ENCODE data around the gene STAT3.

Gene STAT3

DNA sequence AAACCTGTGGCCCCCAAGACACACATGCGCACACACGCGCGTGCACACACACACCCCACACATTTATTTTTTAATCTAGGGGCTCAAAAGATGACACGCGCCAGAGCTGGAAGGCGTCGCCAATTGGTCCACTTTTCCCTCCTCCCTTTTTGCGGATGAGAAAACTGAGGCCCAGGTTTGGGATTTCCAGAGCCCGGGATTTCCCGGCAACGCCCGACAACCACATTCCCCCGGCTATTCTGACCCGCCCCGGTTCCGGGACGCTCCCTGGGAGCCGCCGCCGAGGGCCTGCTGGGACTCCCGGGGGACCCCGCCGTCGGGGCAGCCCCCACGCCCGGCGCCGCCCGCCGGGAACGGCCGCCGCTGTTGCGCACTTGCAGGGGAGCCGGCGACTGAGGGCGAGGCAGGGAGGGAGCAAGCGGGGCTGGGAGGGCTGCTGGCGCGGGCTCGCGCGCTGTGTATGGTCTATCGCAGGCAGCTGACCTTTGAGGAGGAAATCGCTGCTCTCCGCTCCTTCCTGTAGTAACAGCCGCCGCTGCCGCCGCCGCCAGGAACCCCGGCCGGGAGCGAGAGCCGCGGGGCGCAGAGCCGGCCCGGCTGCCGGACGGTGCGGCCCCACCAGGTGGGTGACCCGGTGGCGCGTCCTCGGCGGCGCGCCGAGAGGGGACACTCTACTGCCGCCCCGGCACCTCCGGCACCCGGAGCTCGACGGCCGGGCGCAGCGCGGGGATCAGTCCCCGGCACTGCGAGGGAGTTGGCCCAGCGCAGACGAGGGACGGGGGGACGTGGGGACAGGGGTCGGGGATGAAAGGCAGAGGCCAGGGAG lies 100.1 kb downstream of the STAT3 start, which contains the start of gene STAT5A:
STAT5A (plus strand) TSS at position 522 of the 826 bp plus-strand sequence. CDS start 914 bp downstream, outside the sequence.
- Histone ChIP-seq H4K8ac (ENCODE audit: low read length) (peak within 1 kb of the TSS; percentile 87), H3K79me1 (replicated peaks; ENCODE audit: low read length, poor library complexity, severe bottlenecking) (no peaks in the 10 kb centered on the region), H2BK120ac (ENCODE audit: low read depth, low read length) (peak within 1 kb of the TSS; percentile 66), H3K4ac (ENCODE audit: low read depth in 1 of 2, low read length in 2 of 2) (peak within 1 kb of the TSS; percentile 28 to 73), H3K14ac (ENCODE audit: low read length in 2 of 2) (no peak within 1 kb of the TSS), H3K27me3 (ENCODE audit: control insufficient read depth in 1 of 2, insufficient read depth in 1 of 2, low read length in 2 of 2) (no peaks in the 10 kb centered on the region), H3K27ac (ENCODE audit: low read length, poor library complexity, severe bottlenecking) (no peak within 1 kb of the TSS), H3K36me3 (ENCODE audit: control insufficient read depth in 1 of 2, insufficient read depth in 2 of 2, low read depth in 1 of 2, low read length in 2 of 2) (peaks cover 0 to 8% of the 10 kb centered on the region in 2 experiments), H3K9me3 (ENCODE audit: control insufficient read depth, low read length) (no peaks in the 10 kb centered on the region), H3K23ac (ENCODE audit: low read length in 2 of 2) (peak within 1 kb of the TSS; percentile 45 to 77), H2AFZ (ENCODE audit: low read depth, low read length) (peak within 1 kb of the TSS; percentile 59), H3K9ac (ENCODE audit: low read length) (peak within 1 kb of the TSS; percentile 86), H3K4me1 (ENCODE audit: control insufficient read depth, insufficient read depth, low read depth, low read length) (peaks cover 17% of the 10 kb centered on the region), H2BK15ac (ENCODE audit: low read depth, poor library complexity, severe bottlenecking) (peak within 1 kb of the TSS; percentile 80), H2BK12ac (ENCODE audit: low read length in 2 of 2) (peak within 1 kb of the TSS; percentile 28 to 57), H3K4me3 (ENCODE audit: insufficient read depth in 1 of 2, low read depth in 1 of 2, low read length in 2 of 2) (peak within 1 kb of the TSS; percentile 66 to 78), H2AK5ac (ENCODE audit: low read length, severe bottlenecking) (peak within 1 kb of the TSS; percentile 33), H4K91ac (ENCODE audit: low read length) (peak within 1 kb of the TSS; percentile 29), H3K4me2 (ENCODE audit: low read length, poor library complexity, severe bottlenecking) (peak within 1 kb of the TSS; percentile 84), H3K18ac (ENCODE audit: low read depth in 1 of 2, low read length in 2 of 2) (peak within 1 kb of the TSS; percentile 82 to 85), H2BK5ac (ENCODE audit: low read depth, low read length, poor library complexity, severe bottlenecking) (no peak within 1 kb of the TSS)
- WGBS: 12% methylated on average over 74 of the region's 88 CpGs
- DNase-seq: peak; percentile 85

DNA sequence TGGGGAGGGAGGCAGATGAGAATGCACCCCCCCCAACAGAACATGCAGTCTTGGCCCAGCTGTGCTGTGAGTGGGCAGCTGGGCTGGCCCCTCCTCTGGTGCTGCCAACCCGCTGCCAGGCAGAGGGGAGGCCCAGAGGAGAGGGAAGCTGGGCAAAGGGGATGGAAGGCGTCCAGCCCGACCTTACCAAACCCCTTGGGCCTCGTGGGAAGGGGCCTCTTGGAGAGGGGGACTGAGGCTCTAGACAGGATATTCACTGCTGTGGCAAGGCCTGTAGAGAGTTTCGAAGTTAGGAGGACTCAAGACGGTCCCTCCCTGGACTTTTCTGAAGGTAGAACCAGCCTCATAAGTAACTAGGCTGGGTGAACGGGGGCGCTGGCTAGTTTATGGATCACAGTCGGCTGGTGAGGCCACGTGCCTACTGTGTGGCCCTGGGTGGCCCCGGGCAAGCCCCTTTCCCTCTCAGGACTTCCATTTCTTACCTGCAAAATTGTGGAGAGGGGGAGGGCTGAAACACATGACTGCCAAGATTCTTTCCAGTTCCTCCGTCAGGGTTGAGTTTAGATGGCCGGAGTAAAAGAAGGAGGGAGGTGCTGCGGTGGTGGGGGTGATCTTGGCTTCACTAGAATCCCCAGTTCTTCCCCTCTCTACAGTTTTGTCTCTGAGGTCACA lies 100.8 kb downstream of the STAT3 start:
- Histone ChIP-seq H3K4me1 (ENCODE audit: control insufficient read depth, insufficient read depth, low read depth, low read length) (peaks cover 17% of the 10 kb centered on the region), H3K14ac (ENCODE audit: low read length in 2 of 2) (no peak overlapping the region), H2BK120ac (ENCODE audit: low read depth, low read length) (no peak overlapping the region), H3K27me3 (ENCODE audit: control insufficient read depth in 1 of 2, insufficient read depth in 1 of 2, low read length in 2 of 2) (no peaks in the 10 kb centered on the region), H2AK5ac (ENCODE audit: low read length, severe bottlenecking) (peak overlapping the region; percentile 33), H2BK5ac (ENCODE audit: low read depth, low read length, poor library complexity, severe bottlenecking) (no peak overlapping the region), H3K4me2 (ENCODE audit: low read length, poor library complexity, severe bottlenecking) (peak overlapping the region; percentile 84), H3K4me3 (ENCODE audit: insufficient read depth in 1 of 2, low read depth in 1 of 2, low read length in 2 of 2) (peak overlapping the region in 1 of 2 experiments; percentile 78), H3K9me3 (ENCODE audit: control insufficient read depth, low read length) (no peaks in the 10 kb centered on the region), H4K8ac (ENCODE audit: low read length) (peak overlapping the region; percentile 81), H3K9ac (ENCODE audit: low read length) (peak overlapping the region; percentile 86), H3K23ac (ENCODE audit: low read length in 2 of 2) (no peak overlapping the region), H2BK12ac (ENCODE audit: low read length in 2 of 2) (peak overlapping the region; percentile 28 to 57), H3K27ac (ENCODE audit: low read length, poor library complexity, severe bottlenecking) (no peak overlapping the region), H3K18ac (ENCODE audit: low read depth in 1 of 2, low read length in 2 of 2) (peak overlapping the region; percentile 51 to 82), H3K79me1 (replicated peaks; ENCODE audit: low read length, poor library complexity, severe bottlenecking) (no peaks in the 10 kb centered on the region), H4K91ac (ENCODE audit: low read length) (peak overlapping the region; percentile 15), H2AFZ (ENCODE audit: low read depth, low read length) (no peak overlapping the region), H3K4ac (ENCODE audit: low read depth in 1 of 2, low read length in 2 of 2) (peak overlapping the region in 1 of 2 experiments; percentile 73), H2BK15ac (ENCODE audit: low read depth, poor library complexity, severe bottlenecking) (no peak overlapping the region), H3K36me3 (ENCODE audit: control insufficient read depth in 1 of 2, insufficient read depth in 2 of 2, low read depth in 1 of 2, low read length in 2 of 2) (peaks cover 0 to 8% of the 10 kb centered on the region in 2 experiments)
- no peak for DNase-seq
- WGBS: 73% methylated on average over 11 of the region's 14 CpGs

DNA sequence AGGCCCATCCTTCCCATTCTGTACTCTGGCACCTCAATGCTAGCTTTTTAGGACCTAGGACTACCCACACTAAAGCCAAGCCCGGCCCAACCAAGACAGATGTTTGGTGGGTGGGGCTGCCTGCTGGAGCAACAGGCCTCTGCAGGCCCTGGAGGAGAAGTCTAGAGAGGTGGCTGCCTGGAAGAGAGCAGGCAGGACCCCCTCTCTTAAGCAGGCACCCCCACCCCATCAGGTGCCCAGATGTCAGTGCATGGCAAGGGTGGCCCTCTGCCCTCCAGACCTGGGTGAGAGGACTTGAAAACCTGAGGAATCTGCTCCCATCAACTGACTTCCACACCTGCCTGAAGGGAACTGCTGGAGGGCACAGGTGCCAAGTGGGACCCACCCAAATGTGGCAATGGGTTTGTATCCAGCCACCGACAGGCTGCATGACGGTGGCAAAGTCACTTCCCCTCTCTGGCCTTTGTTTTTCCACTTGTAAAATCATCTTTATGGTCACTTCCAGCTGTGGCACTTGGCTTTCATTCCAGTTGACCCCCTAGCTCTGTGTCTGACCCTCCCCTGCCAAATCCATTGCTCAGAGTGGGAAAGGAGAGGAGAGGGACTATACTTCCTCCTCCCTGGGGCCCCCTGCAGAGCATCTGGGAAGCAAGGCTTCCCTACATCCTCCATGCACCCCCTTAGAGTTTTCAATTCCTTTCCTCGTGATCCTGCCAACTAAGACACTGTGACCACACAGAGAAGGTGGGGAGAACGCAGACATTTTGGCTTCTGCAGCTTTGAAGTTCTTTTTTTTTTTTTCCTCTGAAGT lies 101.6 kb downstream of the STAT3 start:
- Histone ChIP-seq H3K36me3 (ENCODE audit: control insufficient read depth in 1 of 2, insufficient read depth in 2 of 2, low read depth in 1 of 2, low read length in 2 of 2) (peaks cover 0 to 4% of the 10 kb centered on the region in 2 experiments), H3K9ac (ENCODE audit: low read length) (peak overlapping the region; percentile 86), H3K23ac (ENCODE audit: low read length in 2 of 2) (no peak overlapping the region), H3K27ac (ENCODE audit: low read length, poor library complexity, severe bottlenecking) (no peak overlapping the region), H2BK15ac (ENCODE audit: low read depth, poor library complexity, severe bottlenecking) (no peak overlapping the region), H4K8ac (ENCODE audit: low read length) (no peak overlapping the region), H2BK12ac (ENCODE audit: low read length in 2 of 2) (peak overlapping the region in 1 of 2 experiments; percentile 60), H3K4me2 (ENCODE audit: low read length, poor library complexity, severe bottlenecking) (no peak overlapping the region), H3K4ac (ENCODE audit: low read depth in 1 of 2, low read length in 2 of 2) (no peak overlapping the region), H3K9me3 (ENCODE audit: control insufficient read depth, low read length) (no peaks in the 10 kb centered on the region), H3K4me3 (ENCODE audit: insufficient read depth in 1 of 2, low read depth in 1 of 2, low read length in 2 of 2) (peak overlapping the region in 1 of 2 experiments; percentile 78), H3K27me3 (ENCODE audit: control insufficient read depth in 1 of 2, insufficient read depth in 1 of 2, low read length in 2 of 2) (no peaks in the 10 kb centered on the region), H2BK120ac (ENCODE audit: low read depth, low read length) (no peak overlapping the region), H2BK5ac (ENCODE audit: low read depth, low read length, poor library complexity, severe bottlenecking) (no peak overlapping the region), H3K4me1 (ENCODE audit: control insufficient read depth, insufficient read depth, low read depth, low read length) (peaks cover 16% of the 10 kb centered on the region), H3K18ac (ENCODE audit: low read depth in 1 of 2, low read length in 2 of 2) (no peak overlapping the region), H2AFZ (ENCODE audit: low read depth, low read length) (no peak overlapping the region), H4K91ac (ENCODE audit: low read length) (no peak overlapping the region), H3K79me1 (replicated peaks; ENCODE audit: low read length, poor library complexity, severe bottlenecking) (no peaks in the 10 kb centered on the region), H3K14ac (ENCODE audit: low read length in 2 of 2) (no peak overlapping the region), H2AK5ac (ENCODE audit: low read length, severe bottlenecking) (no peak overlapping the region)
- 92% methylated on average over 5 of the region's 5 CpGs for WGBS
- no peak for DNase-seq
